K562 (cell line): Measurements from ENCODE around the gene ABCA7. TPM values are rescaled to one million over a fixed set of nuclear protein-coding genes. Genes with fewer than 3 reads are reported as not detected.

Experiments
- CBFB ChIP-seq: sonication (generic); formaldehyde crosslinking; IDR thresholded peaks from 2 replicates; pipeline ENCODE4 v1.4.0; 2020; ENCODE audit warnings: mild to moderate bottlenecking, missing genetic modification reagents
- CHD7 ChIP-seq: fragments of 200-600 bp; sonication (generic); IDR thresholded peaks from one replicate; pipeline ENCODE4 v1.6.1; 2012; ENCODE audit warnings: mild to moderate bottlenecking, low read depth, low read length, inconsistent platforms
- CREB3L1 ChIP-seq: fragments of 450-650 bp; IDR thresholded peaks from 2 replicates; pipeline ENCODE4 v1.6.1; 2014; ENCODE audit warnings: low read depth, mild to moderate bottlenecking, moderate library complexity, borderline replicate concordance
- ELF1 ChIP-seq: fragments of 200-800 bp; sonication (Bioruptor generic); IDR thresholded peaks from 2 replicates; pipeline ENCODE4 v1.6.1; 2016; ENCODE audit warnings: missing genetic modification characterization, missing compliant biosample characterization
- HNRNPL ChIP-seq: fragments of 200-400 bp; formaldehyde crosslinking; IDR thresholded peaks from 2 replicates; pipeline ENCODE4 v1.6.1; 2017; ENCODE audit warnings: low read depth, mild to moderate bottlenecking, low read length
- HNRNPLL ChIP-seq: fragments of 200-400 bp; formaldehyde crosslinking; IDR thresholded peaks from 2 replicates; pipeline ENCODE4 v1.6.1; 2017; ENCODE audit warnings: low read length, low read depth, mild to moderate bottlenecking; ENCODE audit not compliant: poor library complexity, severe bottlenecking
- L3MBTL2 ChIP-seq: fragments of 450-650 bp; IDR thresholded peaks from 2 replicates; pipeline ENCODE4 v1.6.1; 2016; ENCODE audit warnings: mild to moderate bottlenecking, moderate library complexity
- MYC ChIP-seq, 2 experiments: fragments of 250-450 bp in 1 of 2; sonication (Bioruptor Pico) in 1 of 2; IDR thresholded peaks; 2 replicates each; pipeline versions ENCODE4 v1.5.1 to v1.6.1; 2012 to 2021; ENCODE audit warnings: low read depth in 2 of 2, borderline replicate concordance in 1 of 2, improper control_type of control experiment in 1 of 2, low read length in 1 of 2, mild to moderate bottlenecking in 1 of 2, moderate library complexity in 1 of 2
- RBBP5 ChIP-seq: fragments of 200-600 bp; sonication (generic); IDR thresholded peaks from 2 replicates; pipeline ENCODE4 v1.6.1; 2012; ENCODE audit warnings: borderline replicate concordance, mild to moderate bottlenecking, low read length, control low read depth, inconsistent platforms; ENCODE audit not compliant: insufficient read depth, poor library complexity, severe bottlenecking
- SNIP1 ChIP-seq: fragments of 450-650 bp; IDR thresholded peaks from 2 replicates; pipeline ENCODE4 v1.7.1; 2017; ENCODE audit warnings: low read depth, mild to moderate bottlenecking
- ZNF740 ChIP-seq, 3 experiments: fragments of 200-800 bp in 1 of 3; sonication (Bioruptor generic) in 1 of 3; sonication (generic) in 1 of 3; formaldehyde crosslinking in 1 of 3; IDR thresholded peaks; 2 replicates each; pipeline versions ENCODE4 v1.6.1 to v1.8.0; 2016 to 2022; ENCODE audit warnings: mild to moderate bottlenecking in 2 of 3, missing compliant biosample characterization in 2 of 3, missing genetic modification characterization in 2 of 3, missing genetic modification reagents in 1 of 3
- ZNF76 ChIP-seq: fragments of 250-450 bp; sonication (Bioruptor Pico); IDR thresholded peaks from 2 replicates; pipeline ENCODE4 v1.4.0; 2020; ENCODE audit warnings: mild to moderate bottlenecking, moderate library complexity, borderline replicate concordance
- polyA plus RNA-seq, 8 experiments: library from polyadenylated mRNA; depleted of rRNA in 4 of 8; stranded (reverse) in 5 of 8; unstranded in 3 of 8; fragments of >200 nt; fragmentation: Nextera tagmentation in 2 of 8; fragmentation: Illumina TruSeq in 1 of 8; extraction: Ambion mirVana in 2 of 8; extraction: Trizol in 1 of 8; gene quantifications; 2 replicates each; pipeline versions ENCODE4 v1.2.1 to v1.2.3, GENCODE V29; 2011 to 2014; ENCODE audit warnings: inconsistent platforms in 1 of 8, missing spikeins in 1 of 8
- total RNA-seq, 7 experiments: library from RNA; depleted of rRNA in 6 of 7; stranded (reverse); fragments of >200 nt in 6 of 7; fragmentation: Illumina TruSeq in 2 of 7; extraction: Trizol in 2 of 7; gene quantifications; 2 replicates each; pipeline versions ENCODE4 v1.2.1 to v1.2.3, GENCODE V29; 2011 to 2021; ENCODE audit warnings: low replicate concordance in 1 of 7

ABCA7 gene
- total and polyA plus RNA-seq, 9 of the 15 experiments (the other 6 are each of a cell fraction or from before 2014, with no cell fraction given): 2.3 to 96.1 (median 31.2) TPM

GRCh38 chr19:1020868-1021425 is 19.0 kb upstream of the ABCA7 start, which contains the start of gene TMEM259 (continued):
- TF ChIP-seq CHD7 (no peak), RBBP5 (peak; percentile 84), HNRNPLL (peak; percentile 77), L3MBTL2 (peak; percentile 49), ZNF76 (peak; percentile 95; the same call in 1 of the 2 replicates), ELF1 (peak; percentile 34; the same call in 1 of the 2 replicates), SNIP1 (peak; percentile 53), MYC (IDR thresholded peaks at IDR 0.05; ENCODE audit: low read depth, low read length) (peak; percentile 60), MYC (CRISPR knock-in tag; IDR thresholded peaks at IDR 0.05; ENCODE audit: borderline replicate concordance, low read depth) (no peak), HNRNPL (peak; percentile 99), CBFB (CRISPR knock-in tag) (peak; percentile 60; the same call in 1 of the 2 replicates), CREB3L1 (peak; percentile 41; the same call in 1 of the 2 replicates), ZNF740 (CRISPR knock-in tag; IDR thresholded peaks at IDR 0.05) (peak; percentile 76), ZNF740 (tag; IDR thresholded peaks at IDR 0.05) (peak in 1 of 2 experiments; percentile 83; a peak in 2 of 4 replicates)
